ENCODE data around the gene MBD6.

The MBD6 gene

GRCh38 chr12:57533108-57533507 is 10.5 kb downstream of the MBD6 start:
- no peak for DNase-seq

GRCh38 chr12:57534250-57534649 is 11.6 kb downstream of the MBD6 start:
- DNase-seq = no peak

GRCh38 chr12:57534991-57535543 is 12.4 kb downstream of the MBD6 start:
- no peak for DNase-seq

- no peak for DNase-seq
These were observed 13.4 kb downstream of the MBD6 start for GRCh38 chr12:57535764-57536596.

GRCh38 chr12:57536597-57536942 is 13.9 kb downstream of the MBD6 start:
- DNase-seq = no peak

GRCh38 chr12:57539134-57539768 is 16.6 kb downstream of the MBD6 start:
- DNase-seq = no peak

- no peak for DNase-seq
These were observed 18.4 kb downstream of the MBD6 start for GRCh38 chr12:57541001-57541400.

- DNase-seq = no peak
These were observed 19.1 kb downstream of the MBD6 start for GRCh38 chr12:57541717-57542116.

- DNase-seq = no peak
These were observed 21.0 kb downstream of the MBD6 start for GRCh38 chr12:57543581-57543980.

GRCh38 chr12:57545809-57546437 is 23.3 kb downstream of the MBD6 start:
- DNase-seq = no peak

- DNase-seq = peak; percentile 81
These were observed 24.0 kb downstream of the MBD6 start, which contains the start of gene DCTN2 for GRCh38 chr12:57546438-57547287. TSS of gene DCTN2 (minus strand) at chr12:57547192. CDS start at chr12:57547063, 129 bp downstream.

- no peak for DNase-seq
These were observed 24.8 kb downstream of the MBD6 start for GRCh38 chr12:57547288-57548012.

GRCh38 chr12:57548013-57548315 is 25.3 kb downstream of the MBD6 start:
- no peak for DNase-seq

- no peak for DNase-seq
These were observed 25.9 kb downstream of the MBD6 start for GRCh38 chr12:57548488-57548887.

GRCh38 chr12:57549203-57549908 is 26.7 kb downstream of the MBD6 start:
- DNase-seq = no peak

- DNase-seq = no peak
These were observed 27.5 kb downstream of the MBD6 start, which contains the start of gene KIF5A for GRCh38 chr12:57549909-57550640. TSS of gene KIF5A (plus strand) at chr12:57550044. CDS start at chr12:57550272, 228 bp downstream.

GRCh38 chr12:57550641-57551549 is 28.3 kb downstream of the MBD6 start:
- DNase-seq = no peak

GRCh38 chr12:57551637-57552305 is 29.1 kb downstream of the MBD6 start:
- no peak for DNase-seq

- DNase-seq = no peak
These were observed 29.7 kb downstream of the MBD6 start for GRCh38 chr12:57552306-57552651.

Data from DMS79 (cell line).